GDM1 (cell line): ENCODE measurements around the gene TIGAR.

Source experiments
- DNase-seq: peaks from one replicate; lab custom pipeline; 2025; lab: John Stamatoyannopoulos, UW

Gene TIGAR

DNA sequence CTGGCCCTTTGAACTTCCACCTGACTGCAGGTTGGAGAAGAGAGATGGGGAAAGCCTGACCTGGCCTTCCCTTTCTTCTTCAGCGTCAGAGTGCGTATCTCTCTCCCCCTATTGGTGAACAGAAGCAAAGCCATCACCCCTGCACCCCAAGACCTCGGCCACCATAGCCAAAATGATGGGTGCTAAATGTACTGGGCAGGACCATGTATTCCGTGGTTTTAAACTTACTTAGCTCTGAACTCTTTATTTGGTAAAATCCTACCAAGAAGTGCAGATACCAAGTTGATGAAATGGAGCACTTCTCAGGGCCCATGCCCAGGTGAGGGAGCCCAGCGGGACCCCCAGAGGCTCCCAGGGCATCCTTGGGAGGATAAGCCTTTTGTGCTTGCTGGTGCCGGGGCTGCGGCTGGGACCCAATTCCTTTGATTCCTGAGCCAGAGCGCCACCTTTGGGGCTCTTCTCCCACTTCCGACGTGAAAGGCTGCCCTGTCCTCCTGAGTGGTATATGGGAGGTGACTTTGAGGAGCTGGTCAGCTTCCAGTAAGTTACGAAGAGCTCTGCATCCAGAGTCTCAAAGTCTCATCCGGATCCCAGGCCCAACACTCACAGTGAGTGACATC, 38.0 kb upstream of the TIGAR start:
- no peak for DNase-seq

DNA sequence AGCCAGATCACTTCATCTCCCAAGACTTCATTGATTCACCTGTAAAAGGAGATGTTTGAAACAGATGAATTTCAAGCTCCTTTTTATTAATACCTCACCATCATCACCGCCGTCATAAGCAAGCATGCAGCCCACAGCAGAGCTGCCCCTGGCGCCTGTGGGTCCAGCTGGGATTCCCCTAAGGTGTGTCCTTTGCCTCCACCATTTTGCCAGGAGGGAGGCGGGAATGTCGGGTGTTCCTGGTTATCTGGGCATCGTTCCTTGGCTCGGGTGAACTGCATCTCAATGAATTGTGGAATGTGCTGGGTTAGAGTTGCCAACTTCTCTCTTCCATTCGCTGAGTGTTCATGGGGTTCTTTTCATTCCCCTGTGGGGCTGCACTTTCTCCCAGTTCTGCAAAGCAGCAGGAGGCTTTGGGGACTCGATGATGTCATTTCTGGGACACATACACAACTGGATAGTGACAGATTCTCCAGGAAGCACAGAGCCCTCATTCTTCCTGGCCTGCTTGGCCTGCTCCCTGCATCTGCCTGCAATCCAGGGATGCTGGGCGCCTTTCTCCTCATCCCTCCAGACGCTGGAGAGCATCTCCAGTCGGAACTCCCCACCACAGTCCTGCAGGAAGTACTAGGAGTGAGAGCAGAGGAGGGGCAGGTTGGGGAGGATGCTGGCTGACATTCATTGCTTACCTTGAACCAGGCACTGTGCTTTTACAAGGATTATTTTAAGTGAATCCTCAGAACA, 37.3 kb upstream of the TIGAR start:
- DNase-seq = no peak

DNA sequence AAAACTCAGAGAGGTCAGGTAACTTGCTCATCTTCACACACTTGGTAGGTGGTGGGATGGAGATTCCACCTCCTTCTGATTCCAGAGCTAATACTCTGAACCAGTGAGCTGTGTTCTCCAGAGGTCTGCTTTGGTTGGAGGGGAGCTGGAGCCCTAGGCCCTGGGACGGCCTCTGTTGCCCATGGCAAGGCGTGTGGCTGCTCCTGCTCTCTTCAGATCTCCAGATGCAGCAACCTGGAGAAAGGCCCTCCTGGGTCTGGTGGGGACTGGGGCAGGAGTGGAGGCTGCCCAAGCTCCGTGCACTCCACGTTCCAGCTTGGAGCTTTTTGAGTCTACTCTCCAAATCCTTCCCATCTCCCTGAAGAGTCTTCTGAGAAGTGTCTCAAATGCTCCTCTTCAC, 36.7 kb upstream of the TIGAR start:
- DNase-seq = no peak

DNA sequence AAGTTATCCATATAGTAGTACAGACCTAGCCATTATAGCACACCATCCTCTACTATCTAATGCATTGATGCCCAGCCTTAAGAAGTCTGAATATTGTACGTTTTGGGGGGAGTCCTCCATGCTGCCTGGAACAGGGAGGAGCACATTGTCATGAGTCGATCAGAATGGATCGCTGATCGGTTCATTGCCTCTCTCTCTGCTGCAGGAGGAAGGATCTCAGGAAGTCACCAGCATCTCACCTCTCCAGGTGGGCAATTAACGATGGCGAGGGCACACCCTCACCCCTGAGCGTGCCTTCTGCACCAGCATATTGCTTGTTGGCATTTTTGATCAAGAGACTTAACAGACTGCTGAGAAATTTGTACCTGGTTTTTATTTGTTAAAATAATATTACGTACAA, 35.9 kb upstream of the TIGAR start:
- DNase-seq = no peak

DNA sequence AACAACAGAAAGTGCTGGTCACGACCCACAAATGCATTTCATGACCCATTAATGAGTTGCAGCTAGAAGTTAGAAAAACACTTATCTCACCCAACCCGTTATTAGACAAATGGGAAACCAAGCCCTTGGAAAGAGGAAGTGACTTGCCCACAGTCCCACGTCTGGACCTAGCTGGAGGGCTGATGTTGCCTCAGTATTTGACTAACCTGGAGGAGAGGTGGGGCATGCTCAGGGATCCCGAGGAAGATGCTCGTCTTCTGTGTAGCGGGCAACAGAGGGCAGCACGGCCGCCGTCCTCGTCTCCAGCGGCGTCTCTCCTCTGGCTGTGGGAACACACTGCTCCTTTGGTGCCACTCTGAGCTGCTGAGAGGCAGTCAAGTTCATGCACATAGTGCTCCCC, 34.8 kb upstream of the TIGAR start:
- DNase-seq = no peak

DNA sequence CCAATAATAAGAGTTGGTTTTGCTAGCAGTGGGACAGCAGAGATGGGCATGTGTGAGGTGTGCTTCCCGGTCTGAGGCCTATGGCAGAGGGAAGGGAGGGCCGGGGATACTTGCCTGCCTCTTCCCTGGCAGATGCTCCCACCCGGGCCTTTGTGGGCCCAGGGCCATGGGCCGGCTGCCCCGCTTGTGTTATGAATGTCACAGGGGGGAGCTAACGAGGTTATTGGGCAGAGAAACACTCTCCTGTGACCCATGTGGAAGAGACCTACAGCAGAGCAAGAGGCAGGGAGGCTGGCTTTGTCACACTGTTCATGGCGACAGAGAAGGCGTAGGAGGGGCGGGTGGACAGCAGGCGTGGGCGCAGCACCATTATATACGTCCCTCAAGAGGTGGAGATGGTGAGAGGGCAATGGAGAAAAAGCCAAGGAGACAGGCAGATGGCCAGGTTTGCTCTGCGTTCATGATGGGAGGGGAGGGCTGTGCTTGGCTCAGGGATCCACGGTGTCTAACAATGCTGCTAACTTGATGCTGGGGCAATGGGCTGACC, 34.2 kb upstream of the TIGAR start:
- DNase-seq = no peak

DNA sequence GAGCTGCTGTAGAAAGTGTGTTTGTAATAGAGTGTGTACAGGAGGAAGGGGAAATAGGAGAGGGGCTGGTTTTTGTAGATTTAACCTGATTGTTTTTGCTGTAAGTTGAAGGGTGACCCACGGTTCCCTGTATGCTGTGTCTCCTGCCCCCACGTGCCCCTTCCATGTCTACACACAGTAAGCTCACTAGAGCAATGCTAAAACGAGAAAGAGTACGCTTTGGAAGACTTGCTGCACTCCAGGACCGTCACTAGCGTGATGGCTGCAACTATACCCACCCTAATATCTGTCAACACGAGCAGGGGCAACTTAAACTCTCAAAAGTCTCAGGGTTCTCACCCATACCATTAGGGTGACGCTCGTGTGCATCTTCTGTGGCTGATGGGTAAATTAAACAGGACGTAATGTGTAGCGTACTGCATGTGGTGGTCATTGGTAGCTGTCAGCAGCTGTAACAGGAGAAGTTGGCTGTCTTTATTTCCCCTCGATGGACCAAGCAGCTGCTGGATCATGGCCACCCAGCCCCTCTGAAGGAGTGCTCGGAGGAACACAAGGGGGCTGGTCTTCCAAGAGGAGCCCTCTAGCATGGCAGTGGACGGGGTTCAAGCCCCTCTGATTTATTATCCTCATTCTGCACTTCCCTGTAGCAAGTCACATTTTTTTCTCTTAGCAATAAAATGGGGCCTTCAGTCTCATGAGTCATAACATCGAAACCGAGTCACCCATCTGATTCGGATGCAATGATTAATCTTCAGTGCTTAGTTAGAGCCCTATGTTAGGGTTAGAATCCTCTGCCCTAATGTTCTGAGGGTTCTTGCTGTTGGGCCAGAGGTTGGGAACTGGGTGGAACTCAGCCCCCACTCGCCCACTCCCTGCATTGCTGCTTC, 33.4 kb upstream of the TIGAR start:
- DNase-seq = no peak

DNA sequence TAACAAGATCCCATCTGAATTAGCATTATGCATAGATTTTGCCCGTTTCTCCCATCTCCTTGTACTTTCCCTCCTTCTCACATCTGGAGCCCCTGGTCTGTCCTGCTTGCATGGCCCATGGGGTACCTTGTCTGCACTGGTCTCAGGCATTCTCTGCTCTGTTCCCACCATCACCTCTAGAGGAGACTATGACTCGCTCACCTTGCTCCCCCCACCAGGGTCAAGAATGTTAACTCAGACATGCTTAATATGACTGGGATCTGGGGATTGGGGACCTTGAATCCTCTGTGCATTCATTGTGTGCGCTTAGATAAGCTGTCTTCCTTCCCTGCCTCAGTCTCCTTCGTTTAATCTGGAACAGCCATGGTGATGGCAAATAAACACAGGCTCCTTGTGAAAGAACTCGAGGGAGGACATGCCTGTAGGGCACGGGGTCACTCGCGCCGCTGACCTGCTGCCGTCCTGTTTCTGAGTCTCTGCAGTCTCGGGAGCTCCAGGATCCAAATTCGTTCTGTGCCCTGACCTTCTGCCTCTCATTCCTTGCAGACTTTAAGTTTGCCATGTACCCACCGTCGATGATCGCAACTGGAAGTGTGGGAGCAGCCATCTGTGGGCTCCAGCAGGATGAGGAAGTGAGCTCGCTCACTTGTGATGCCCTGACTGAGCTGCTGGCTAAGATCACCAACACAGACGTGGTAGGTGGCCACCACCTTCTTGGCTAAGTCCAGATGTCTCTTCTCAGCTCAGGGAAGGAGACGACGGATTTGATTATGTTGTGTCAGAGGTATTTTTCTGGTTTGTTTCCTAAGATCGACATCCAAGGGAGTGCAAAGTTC, 32.5 kb upstream of the TIGAR start:
- DNase-seq = no peak

DNA sequence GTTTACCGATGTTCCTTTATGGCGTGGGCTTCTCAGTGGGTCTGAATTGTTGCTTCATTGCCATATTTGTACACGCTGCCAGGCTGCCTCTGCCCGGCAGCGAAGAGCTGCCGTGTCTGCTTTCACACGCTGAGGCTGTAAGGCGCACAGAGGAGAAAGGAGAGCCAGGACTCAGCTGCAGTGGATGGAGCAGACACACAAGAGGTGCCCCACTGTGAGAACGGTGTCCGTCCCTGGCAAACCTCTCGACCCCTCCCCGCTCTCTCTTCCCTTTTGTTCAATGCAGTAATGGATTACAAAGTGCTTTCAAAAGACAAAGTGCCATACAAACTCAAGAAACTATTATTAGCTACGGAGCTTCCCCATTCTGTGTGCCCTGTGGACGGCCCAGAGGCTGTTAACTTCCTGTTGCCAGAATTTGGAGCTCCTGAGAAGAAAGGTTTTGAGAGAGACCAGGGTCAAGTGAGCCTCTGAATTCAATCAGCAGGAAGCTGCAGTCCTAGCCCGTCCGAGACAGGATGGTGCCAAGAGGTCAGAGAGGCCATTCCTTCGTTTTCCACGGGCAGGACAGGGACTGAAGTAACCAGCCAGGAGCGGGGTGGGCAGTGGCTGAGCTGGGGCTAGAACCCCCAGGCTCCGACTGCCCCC, 31.7 kb upstream of the TIGAR start:
- peak; percentile 32 for DNase-seq

DNA sequence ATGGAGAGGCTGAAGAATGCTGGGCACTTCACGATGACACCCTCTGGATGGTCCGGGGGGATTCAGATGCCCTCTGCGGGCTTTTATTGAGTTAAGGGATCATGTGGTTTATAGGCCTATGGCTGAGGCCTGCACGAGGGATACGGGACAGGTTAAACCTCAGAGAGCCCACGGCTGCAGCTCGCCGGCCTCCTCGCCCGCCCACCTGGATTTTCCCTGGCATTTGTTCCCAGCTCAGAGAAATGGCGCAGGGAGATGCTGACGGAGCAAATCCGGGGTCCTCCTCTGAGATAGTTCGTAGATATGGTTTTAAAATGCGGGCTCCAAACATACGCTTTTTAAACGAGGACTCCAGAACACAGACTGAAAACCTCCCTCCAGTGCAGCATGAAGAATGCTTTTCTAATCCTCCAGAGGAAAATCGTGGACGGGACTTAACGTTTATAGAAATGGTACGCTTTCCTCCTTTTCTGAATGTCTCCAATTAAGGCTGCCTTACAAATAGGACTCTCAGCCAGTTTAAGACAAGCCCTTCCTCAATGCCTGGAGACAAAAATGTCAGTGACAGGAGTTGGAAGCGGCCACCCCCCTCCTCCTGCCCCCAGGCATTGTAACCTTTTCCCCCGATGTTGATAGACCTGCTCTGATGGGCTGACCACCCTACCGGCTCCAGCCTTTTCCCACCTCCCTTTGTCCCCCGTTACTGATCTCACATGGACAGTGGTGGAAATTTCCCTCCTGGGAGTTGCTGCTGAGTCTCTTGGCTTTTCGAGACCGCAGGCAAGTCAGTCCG, 30.8 kb upstream of the TIGAR start:
- no peak for DNase-seq

DNA sequence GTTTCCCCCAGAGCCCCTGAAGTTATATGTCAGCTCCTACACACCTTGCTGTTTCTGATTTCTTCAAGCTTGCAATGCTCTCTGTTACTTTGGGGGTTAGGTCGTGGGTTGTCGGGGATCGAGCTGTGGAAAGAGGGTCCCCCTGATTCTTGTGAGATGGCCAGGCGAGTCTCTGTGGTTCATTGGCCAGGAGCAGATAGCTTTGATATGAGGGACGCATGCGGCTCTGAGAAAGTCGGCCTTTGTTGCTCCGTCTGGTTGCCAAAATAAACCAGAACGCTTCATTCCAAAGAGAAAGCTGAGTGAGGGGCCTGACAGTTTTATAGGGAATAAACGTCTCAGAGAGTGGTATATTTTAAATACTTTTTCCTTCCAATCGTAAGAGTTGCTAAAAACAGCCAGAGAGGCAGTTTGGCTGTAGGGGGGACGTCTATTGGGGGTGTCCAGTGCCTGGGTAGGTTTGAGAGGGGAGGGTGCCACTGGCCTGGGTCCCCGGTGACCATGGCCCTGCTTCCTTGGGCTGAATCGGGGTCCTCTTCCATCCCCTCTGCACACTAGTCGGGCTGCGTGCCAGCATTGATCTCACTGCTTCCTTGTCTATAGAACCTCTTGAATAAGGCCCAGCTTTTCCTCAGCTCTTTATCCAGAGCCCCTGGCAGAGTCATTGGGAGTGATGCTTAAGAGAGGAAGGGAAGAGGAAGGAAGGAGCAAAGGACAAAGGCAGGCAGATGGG, 28.5 kb upstream of the TIGAR start:
- DNase-seq = no peak

DNA sequence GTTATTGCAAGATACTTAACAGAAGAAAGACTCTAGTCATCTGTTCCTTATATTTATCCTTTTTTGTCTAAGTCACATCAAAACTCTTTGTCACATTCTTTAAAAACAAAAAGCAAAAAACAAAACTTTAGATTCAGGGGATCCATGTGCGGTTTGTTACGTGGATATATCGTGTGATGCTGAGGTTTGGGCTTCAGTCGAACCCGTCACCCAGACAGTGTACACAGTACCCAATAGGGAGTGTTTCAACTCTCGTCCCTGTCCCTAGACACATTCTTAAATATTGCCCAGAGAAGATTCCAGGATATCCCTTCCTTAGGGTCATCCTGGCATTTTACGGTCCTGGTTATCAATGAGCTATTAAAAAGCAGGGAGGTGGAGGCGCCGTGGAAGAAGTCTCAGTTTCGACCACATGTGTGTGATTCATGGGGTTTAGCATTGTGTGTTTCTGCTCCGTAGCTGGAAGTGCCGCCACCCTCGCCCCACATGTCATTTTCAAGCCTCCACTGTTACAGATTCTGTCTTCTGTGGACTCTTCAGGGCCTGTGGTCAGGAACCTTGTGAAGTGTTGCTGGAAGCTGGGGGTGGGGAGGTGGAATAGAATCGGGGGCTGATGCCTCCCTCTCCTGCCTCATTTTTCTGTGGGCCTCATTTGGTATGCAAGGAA, 27.6 kb upstream of the TIGAR start:
- DNase-seq = no peak

DNA sequence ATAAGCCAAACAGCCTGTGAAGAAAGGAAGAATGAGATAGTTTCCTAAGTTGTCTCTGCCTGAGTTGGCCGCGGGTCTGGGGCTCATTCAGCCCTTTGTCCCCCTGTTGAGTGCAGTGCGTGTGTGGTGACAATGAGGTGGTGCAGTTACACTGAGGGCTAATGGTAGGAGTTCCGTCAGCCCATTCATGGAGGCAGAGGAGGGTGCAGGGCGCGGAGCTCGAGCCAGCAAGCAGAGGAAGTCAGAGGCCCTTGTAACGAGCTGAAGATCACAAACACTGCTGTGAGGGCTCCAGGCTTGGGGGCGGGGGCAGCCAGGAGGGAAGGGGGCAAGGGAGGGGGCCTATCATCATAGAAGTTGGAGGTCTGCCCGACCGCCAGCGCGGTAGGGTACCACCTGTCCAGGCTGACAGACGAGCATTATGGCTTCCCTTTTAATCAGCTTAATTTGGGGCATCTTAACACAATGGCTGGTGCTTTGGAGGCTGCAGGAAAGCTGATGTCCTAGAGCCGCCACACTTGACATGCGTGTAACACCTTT, 27.0 kb upstream of the TIGAR start:
- DNase-seq = no peak

DNA sequence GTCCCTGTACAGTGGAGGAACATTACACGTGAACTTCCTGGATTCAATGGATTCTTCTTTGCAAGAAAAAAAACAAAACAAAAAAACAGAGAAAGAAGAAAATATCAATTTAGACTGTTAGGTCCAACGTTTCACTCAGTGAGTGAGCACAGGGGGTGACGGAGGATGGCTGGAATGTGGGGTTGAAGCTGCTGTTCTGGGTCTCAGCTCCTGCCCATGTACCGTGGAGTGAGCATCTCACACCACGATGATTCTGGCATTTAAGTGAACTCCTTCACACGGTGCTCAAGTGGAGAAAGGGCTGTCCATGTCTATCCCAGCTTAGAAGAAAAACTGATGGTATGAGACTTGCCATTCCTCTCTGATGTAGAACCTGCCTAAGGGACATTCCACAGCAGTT, 24.3 kb upstream of the TIGAR start:
- DNase-seq = no peak

DNA sequence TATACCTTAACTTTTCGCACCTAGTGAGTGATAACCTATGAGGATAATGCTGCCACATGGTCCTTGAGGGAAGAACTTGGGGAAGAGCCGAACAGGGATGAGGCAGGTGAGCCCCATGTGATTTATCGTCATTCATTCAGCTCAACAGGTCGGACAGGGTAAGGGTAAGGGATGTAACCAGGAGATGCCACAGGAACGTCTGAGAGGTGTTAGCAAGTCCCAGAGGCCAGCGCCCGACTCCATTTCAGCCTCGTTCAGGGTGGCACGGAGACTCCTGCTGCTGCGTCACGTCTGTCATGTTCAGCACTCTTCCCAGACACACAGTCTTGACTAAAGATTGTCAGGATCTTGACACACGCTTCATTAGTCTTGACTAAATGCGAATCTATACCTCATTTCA, 23.4 kb upstream of the TIGAR start:
- no peak for DNase-seq

DNA sequence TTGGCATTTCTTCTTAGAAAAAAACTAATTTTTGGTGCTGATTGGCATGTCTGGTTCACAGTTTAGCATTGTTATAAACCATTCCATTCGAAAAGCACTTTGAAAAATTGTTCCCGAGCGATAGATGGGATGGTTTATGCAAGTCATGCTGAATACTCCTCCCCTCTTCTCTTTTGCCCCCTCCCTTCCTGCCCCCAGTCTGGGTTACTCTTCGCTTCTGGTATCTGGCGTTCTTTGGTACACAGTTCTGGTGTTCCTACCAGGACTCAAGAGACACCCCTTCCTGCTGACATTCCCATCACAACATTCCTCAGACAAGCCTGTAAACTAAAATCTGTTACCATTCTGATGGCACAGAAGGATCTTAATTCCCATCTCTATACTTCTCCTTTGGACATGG, 20.1 kb upstream of the TIGAR start:
- DNase-seq = no peak

DNA sequence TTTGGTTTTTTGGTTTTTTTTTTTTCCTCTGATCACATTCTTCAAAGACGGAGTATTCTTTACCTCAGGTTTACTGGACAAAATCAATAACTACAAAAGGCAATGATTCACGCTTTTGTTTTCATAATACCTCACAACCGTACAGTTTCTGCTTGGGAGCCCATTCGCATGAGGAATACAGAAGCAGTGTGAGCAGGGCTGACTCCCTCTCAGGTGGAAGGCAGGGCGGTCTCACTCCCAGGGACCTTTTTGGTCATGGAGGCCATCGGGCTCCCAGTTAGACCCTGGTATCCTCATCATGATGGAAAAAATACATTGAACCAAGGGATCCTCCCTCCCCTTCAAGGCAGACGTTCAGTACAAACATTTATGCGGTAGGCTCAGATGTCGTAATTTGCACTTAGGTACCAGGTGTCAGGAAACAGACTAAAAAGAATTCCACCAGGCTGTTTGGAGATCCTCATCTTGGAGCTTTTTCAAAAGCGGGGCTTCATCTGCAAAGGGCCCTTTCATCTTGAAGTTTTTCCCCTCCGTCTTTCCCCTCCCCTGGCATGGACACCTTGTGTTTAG, 19.0 kb upstream of the TIGAR start:
- no peak for DNase-seq

DNA sequence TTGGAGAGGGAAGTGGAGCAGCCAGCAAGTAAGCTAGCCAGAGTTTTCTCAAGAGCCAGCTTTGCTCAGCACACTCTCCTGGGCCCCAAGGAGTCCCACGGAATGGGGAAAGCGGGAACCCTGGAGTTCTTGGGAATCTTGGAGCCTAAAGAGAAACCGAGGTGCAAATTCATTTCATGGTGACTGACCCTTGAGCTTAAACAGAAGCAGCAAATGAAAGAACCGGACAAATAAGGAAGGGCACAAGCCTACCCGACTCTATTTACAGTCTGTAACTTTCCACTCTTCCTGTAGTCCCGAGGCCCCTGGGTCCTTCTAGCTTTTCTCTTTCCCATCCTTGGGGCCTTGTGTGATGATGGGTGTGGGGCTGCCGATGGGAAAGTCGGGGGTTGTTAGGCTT, 18.1 kb upstream of the TIGAR start:
- DNase-seq = no peak

DNA sequence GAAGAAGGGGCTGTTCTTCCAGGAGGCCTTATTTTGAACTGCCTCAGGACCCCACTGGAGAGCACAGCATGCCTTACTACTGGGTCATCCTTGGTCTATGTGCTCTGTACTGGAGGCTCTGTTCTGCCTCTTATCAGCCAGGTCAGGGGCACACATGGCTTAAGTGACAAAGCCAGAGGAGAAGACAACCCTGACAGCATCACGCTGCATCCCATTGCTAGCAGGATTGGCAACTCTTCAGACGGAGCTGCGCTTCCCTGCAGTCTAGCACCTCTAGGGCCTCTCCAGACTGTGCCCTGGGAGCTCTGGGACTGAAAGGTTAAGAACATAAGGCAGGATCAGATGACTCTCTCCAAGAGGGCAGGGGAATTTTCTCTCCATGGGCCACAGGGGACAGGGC, 17.3 kb upstream of the TIGAR start:
- DNase-seq = no peak
